Thoracic aorta (tissue), 2 donors: ENCODE data around the gene DOC2B. TPM values are rescaled to one million over a fixed set of nuclear protein-coding genes. Genes with fewer than 3 reads are reported as not detected.
"Not testable (repeated sequence)": the region's sequence is repeated elsewhere in the genome, so short reads cannot be mapped to it uniquely, and the experiment has no call there.

Source experiments
- ATAC-seq: fragments of 150-250 bp; one replicate; pipeline ENCODE4 v1.8.0; 2017; ENCODE audit warnings: low read depth; ENCODE audit not compliant: insufficient number of reproducible peaks, low FRiP score
- DNase-seq: peaks from one replicate; pipeline ENCODE4 v3.0.0-alpha.2; 2020; ENCODE audit warnings: low spot score
- H3K27ac ChIP-seq, 2 donors: fragments of 200-600 bp; sonication (generic); 1 replicate in 1 of 2; 2 replicates in 1 of 2; pipeline ENCODE4 v1.5.1; 2016; ENCODE audit warnings: mild to moderate bottlenecking in 2 of 2, moderate library complexity in 2 of 2
- H3K27me3 ChIP-seq: fragments of 200-600 bp; sonication (generic); replicated peaks from 2 replicates; pipeline ENCODE4 v1.6.0; 2016; ENCODE audit warnings: mild to moderate bottlenecking; ENCODE audit not compliant: insufficient read depth
- H3K36me3 ChIP-seq: fragments of 200-600 bp; sonication (generic); one replicate; pipeline ENCODE4 v1.5.1; 2016
- H3K4me1 ChIP-seq, 2 donors: fragments of 200-600 bp; sonication (generic); 1 replicate in 1 of 2; 2 replicates in 1 of 2; pipeline versions ENCODE4 v1.5.1 to v1.6.0; 2016; ENCODE audit warnings: low read depth in 2 of 2, mild to moderate bottlenecking in 1 of 2; ENCODE audit not compliant: control insufficient read depth in 1 of 2
- H3K4me3 ChIP-seq: fragments of 200-600 bp; sonication (generic); 2 replicates; pipeline ENCODE4 v1.5.1; 2016; ENCODE audit warnings: mild to moderate bottlenecking
- H3K9me3 ChIP-seq: fragments of 200-600 bp; sonication (generic); 2 replicates; pipeline ENCODE4 v1.5.1; 2016
- total RNA-seq, 2 donors: library from RNA; depleted of rRNA; stranded (reverse); fragments of >200 nt; gene quantifications; one replicate each; pipeline versions ENCODE4 v1.1.0 to v1.2.3, GENCODE V29; 2016
- TF ChIP-seq, protein P1 (sequence below): fragments of 200-600 bp; sonication (generic); IDR thresholded peaks from one replicate; pipeline ENCODE4 v1.5.1; 2019; ENCODE audit warnings: antibody characterized with exemption

The DOC2B gene
- total RNA-seq, 2 donors from 2014 or later = 4.2 to 7.5 TPM

DNA sequence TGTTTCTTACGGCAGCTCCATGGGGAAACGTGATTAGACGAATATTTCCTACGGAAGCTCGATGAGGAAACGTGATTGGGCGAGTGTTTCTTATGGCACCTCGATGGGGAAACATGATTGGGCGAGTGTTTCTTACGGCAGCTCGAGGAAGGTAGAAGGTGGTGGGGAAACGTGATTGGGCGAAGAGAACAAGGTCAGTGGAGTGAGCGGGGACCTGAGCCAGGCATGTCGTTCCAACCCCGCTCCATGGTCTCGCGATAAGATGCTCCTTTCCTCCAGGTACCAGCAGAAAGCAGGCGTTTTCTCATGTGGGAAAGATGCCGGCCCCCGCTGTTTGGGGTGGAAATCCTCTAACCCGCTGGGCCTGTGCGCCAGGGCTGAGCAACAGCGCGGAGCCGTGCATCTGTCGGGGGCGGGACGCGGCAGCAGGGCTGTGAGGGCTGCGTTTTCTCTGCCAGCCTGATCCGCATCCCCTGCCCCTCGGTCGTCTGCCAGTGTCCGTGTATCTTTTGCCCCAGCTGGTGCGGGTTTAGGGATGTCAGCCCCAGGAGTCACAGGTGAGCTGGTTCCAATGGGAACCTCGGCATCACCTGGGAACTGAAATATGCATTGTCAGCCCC lies 25.6 kb upstream of the DOC2B start:
- Histone ChIP-seq H3K4me1 (no peaks in the 10 kb centered on the region), H3K9me3 (no peaks in the 10 kb centered on the region), H3K27ac (no peak overlapping the region), H3K27me3 (no peaks in the 10 kb centered on the region), H3K36me3 (no peaks in the 10 kb centered on the region), H3K4me3 (no peak overlapping the region)
- TF ChIP-seq, protein P1, sequence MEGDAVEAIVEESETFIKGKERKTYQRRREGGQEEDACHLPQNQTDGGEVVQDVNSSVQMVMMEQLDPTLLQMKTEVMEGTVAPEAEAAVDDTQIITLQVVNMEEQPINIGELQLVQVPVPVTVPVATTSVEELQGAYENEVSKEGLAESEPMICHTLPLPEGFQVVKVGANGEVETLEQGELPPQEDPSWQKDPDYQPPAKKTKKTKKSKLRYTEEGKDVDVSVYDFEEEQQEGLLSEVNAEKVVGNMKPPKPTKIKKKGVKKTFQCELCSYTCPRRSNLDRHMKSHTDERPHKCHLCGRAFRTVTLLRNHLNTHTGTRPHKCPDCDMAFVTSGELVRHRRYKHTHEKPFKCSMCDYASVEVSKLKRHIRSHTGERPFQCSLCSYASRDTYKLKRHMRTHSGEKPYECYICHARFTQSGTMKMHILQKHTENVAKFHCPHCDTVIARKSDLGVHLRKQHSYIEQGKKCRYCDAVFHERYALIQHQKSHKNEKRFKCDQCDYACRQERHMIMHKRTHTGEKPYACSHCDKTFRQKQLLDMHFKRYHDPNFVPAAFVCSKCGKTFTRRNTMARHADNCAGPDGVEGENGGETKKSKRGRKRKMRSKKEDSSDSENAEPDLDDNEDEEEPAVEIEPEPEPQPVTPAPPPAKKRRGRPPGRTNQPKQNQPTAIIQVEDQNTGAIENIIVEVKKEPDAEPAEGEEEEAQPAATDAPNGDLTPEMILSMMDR = no peak
- DNase-seq (no peak), ATAC-seq (no peak)

- not testable (repeated sequence) for H3K36me3 ChIP-seq, H3K4me3 ChIP-seq, ATAC-seq, H3K9me3 ChIP-seq, DNase-seq, H3K27me3 ChIP-seq, H3K27ac ChIP-seq, H3K4me1 ChIP-seq
Observed at GRCh38 chr17:206484-206883, 25.0 kb upstream of the DOC2B start.

- ATAC-seq (no peak), DNase-seq (no peak)
- Histone ChIP-seq H3K4me3 (no peak overlapping the region), H3K4me1 (no peaks in the 10 kb centered on the region), H3K36me3 (no peaks in the 10 kb centered on the region), H3K27ac (no peak overlapping the region), H3K27me3 (no peaks in the 10 kb centered on the region), H3K9me3 (no peaks in the 10 kb centered on the region)
- TF ChIP-seq, protein P1 = no peak
Observed at GRCh38 chr17:205817-206216, 24.4 kb upstream of the DOC2B start.

GRCh38 chr17:205148-205669 lies 23.8 kb upstream of the DOC2B start:
- H3K27me3 ChIP-seq = no peaks in the 10 kb centered on the region
- no peaks in the 10 kb centered on the region for H3K36me3 ChIP-seq
- DNase-seq = no peak
- H3K27ac ChIP-seq = no peak overlapping the region
- TF ChIP-seq, protein P1 = no peak
- no peaks in the 10 kb centered on the region for H3K9me3 ChIP-seq
- no peak for ATAC-seq
- no peaks in the 10 kb centered on the region for H3K4me1 ChIP-seq
- H3K4me3 ChIP-seq = no peak overlapping the region

- Histone ChIP-seq H3K27ac (no peak overlapping the region), H3K9me3 (no peaks in the 10 kb centered on the region), H3K4me3 (no peak overlapping the region), H3K4me1 (no peaks in the 10 kb centered on the region), H3K27me3 (no peaks in the 10 kb centered on the region), H3K36me3 (no peaks in the 10 kb centered on the region)
- DNase-seq = no peak
- no peak for ATAC-seq
- TF ChIP-seq, protein P1 = no peak
Observed at GRCh38 chr17:204427-205147, 23.1 kb upstream of the DOC2B start.
